Measurements from ENCODE around the gene NTMT2.
"Not testable (repeated sequence)": the region's sequence is repeated elsewhere in the genome, so short reads cannot be mapped to it uniquely, and the experiment has no call there.

NTMT2 gene

DNA sequence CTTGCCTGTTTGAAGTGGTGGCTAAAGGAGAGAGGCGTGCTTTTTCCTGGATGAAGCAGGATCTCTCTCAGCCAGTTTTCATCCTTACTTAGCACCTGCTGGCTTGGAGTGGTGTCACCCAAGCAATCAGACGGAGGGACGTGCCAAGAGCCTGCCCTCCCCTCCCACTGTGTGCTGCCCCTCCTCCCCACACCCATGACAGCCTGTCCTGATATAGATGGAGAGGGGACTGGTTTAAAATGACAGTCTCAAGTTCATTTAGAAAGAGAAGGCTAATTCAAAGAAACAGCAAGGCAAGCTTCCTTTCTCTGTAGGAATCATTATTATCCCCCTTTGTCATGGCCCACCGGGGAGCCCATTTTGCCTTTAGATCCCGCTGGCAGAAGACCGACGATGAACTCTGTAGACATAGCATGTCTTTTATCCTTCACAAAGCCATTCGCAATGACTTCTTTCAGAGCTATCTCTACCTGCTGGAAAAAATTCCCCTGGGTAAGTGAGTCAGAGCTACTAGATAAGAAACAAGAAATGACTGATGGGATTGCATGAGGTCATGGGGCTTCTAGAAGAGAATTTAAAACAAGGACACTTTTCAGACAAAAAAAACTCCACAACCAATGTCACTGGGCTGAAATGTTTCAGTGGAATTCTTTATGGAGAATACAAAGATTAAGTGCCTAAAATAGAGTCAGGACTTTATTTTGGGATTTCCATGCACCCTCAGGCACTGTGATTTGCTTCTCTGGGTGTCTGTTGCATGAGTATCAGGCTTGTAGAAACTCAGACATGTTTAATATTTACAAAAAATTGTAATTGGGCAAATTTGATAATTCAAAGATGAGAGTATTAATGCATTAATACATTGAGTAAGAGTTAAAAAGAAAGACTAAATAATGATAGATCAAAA, at the start of gene NTMT2:
TSS of gene NTMT2 (plus strand) at position 190 of the 907 bp plus-strand sequence. CDS start at position 339, 149 bp downstream.
- DNase-seq, result no peak

DNA sequence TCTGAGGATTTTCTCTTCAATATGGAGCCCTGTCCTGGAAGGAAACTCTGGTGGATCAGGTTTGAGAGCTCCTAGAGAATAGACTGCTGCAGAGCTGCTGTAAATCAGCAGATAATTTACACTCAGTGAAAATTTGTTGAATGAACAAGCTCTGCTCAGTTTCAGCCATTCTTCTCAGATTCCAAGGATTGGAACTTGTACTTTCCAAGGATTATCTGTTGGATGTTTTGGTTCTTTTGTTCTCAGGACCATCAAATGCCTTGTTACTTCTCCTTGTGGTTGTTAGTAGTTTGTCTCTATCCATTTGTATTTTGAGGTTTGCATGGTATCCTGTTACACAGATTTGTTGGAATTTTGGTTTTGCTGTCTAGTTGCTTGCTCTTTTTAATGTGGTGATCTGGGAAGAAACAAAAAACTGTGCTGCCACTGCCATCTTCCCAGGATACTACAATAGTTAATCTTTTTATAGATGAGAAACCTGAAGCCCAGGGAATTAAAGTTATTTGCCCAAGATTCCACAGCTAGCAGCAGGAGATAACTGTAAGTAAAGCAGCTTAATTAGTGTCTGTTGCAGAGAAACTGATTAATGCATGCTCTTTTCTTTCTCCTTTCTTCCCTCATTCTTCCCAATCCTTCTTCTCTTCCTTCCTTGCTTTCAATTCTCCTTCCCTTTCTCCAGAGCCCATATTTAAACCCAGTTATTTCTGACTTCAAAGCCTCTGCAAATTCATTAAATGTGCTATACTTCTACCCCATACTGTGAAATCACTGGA, 49.6 kb upstream of the NTMT2 start:
- no peak for DNase-seq

DNA sequence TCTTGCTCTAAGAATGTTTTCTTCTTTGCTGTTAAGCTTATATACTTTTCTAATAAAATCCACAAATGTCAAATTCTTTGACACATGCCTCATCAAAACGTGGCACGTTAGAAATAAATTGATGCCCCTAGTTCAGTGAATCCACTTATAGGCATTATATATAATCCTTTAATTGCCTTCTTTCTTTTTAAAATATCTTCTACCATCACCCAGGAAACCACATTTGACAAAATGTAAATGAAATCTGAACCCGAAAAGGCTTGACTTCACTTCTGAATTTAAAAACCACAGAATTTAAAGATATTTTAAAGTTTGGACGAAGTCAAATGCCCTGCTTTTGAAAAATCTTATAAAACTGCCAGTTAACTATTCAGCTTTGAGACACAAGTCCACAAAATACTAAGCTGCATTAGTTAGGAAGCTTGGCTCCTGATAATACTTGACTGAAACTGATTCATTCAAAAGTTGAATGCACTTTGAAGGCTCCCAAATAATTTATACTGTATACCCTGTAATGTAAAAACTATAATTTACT, 48.9 kb upstream of the NTMT2 start:
- DNase-seq, result no peak

DNA sequence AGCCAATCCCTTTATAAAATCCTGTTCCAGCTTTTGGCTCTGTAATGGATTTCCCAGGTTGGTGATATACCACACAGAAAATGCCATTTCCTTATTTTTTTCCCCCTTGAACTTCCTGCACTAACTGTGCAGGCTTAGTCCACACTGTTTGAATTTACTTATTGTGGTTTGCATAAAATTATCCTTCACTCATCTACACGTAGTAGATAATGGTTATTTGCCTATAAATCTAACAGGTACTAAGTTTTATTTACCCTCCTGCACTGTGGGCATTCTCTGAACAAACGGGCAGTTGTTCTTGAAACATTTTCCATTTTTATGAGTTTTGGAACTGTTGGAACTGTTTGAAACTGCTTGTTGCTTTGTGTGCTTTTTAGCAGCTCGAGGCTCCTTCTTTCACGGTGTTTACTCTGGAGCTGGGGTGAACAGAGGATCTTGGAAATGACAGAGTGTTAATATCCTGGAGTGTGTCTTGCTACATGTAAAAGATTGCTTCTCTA, 48.3 kb upstream of the NTMT2 start:
- no peak for DNase-seq

DNA sequence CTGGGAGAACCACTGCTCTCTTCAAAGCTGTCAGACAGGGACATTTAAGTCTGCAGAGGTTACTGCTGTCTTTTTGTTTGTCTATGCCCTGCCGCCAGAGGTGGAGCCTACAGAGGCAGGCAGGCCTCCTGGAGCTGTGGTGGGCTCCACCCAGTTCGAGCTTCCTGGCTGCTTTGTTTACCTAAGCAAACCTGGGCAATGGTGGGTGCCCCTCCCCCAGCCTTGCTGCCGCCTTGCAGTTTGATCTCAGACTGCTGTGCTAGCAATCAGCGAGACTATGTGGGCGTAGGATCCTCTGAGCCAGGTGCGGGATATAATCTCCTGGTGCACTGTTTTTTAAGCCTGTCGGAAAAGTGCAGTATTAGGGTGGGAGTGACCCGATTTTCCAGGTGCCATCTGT, 32.6 kb upstream of the NTMT2 start:
- not testable (repeated sequence) for DNase-seq

DNA sequence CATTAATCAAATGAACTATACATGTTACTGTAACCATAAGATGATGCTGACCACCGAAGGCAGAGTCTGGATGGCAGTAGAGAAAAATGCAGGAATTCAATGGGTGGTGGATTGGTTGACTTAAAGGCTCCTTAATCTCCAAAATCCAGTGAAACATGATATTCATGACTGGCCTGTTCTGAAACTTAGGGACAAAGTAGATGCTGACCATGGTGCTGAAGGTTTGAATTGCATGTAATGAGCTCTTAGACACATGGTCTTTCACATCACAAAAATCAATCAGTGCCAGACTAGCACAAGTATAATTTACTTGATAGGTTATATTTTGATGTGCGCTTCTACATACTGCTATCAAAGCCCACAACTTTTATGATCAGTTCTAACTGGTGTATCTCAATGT, 30.9 kb upstream of the NTMT2 start:
- DNase-seq, result no peak

DNA sequence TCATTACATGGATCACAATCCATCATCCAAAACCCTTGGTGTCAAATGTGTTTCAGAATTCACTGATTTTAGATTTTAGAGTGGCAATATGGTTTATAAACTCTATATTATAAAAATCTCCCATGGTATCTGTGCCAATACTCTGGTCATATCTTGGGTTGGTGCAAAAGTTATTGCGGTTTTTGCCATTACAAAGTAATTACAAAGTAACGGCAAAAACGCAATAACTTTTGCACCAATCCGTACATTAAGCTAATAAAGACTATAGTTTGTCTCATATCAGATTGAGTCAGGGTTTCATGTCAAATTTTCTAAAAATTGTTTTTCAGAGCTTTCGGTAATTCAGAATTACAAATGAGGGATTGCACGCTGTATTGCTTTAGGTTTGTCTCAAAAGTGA, 23.4 kb upstream of the NTMT2 start:
- DNase-seq, result no peak

DNA sequence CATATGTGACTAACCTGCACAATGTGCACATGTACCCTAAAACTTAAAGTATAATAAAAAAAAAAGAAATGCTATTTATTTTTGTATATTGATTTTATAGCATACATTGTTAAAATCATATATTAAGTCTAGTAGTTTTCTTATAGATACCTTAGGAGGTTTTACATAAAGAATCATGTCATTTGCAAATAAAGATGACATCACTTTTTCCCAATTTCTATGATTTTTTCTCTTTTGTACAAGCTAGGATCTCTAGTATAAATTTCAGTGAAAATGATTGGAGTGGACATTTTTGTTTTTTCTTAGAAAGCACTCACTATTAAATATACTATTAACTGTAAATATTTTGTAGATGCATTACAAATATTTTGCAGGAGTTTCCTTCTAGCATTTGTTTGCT, 20.5 kb upstream of the NTMT2 start:
- no peak for DNase-seq

DNA sequence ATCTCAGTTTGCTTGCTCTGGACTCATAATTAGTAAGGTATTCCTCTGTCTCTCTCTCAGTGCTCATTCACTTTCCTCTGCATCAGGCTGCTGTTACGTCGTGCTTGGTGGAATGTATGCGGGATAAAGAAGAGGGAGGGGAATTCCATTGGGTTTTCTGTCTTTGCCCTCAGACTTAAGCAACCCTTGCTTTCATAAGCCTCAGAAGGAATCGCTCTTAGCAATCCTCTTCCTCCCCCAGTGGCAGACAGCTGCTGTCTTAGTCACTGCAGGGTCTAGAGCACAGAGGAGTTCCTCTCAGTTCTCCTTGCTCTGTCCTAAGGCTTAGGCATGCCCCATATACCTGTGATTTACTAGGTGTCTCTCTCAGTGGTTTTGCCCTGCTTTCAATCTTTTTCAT, 19.1 kb upstream of the NTMT2 start:
- DNase-seq, result no peak

DNA sequence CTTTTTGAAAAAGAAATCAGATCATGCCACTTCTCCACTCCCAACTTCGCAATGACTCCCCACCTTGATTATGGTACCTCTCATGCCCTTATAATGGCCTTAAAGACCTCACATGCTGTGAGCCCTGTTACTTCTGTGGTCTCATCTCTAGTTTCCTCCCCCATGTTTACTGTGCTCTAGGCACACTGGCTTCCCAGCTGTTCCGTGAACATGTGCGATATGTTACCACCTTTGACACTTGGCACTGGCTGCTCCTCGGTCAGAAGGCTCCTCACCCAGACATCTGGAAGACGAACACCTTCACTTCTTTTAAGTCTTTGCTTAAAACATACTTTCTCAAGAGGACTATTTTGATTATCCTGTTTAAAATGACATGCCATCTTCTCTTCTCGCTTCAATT, 14.3 kb upstream of the NTMT2 start:
- no peak for DNase-seq

DNA sequence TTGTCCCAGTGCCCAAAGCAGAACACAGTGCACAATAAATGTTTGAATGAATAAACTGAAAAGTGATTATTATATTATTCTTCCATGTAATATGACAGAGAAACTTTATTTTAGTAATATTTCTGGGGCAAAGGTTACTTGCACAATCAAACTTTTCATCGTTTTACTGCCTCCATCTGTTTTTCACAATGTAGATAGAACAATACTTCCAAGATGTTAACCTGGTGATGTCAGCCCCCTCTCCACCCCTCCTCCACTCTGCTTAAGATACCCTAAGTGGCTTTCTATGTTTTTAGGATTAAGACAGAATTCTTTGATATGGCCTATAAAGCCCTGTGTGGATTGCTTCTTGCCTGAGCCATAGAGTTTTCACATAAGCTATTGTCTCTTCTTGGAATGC, 13.8 kb upstream of the NTMT2 start:
- no peak for DNase-seq

DNA sequence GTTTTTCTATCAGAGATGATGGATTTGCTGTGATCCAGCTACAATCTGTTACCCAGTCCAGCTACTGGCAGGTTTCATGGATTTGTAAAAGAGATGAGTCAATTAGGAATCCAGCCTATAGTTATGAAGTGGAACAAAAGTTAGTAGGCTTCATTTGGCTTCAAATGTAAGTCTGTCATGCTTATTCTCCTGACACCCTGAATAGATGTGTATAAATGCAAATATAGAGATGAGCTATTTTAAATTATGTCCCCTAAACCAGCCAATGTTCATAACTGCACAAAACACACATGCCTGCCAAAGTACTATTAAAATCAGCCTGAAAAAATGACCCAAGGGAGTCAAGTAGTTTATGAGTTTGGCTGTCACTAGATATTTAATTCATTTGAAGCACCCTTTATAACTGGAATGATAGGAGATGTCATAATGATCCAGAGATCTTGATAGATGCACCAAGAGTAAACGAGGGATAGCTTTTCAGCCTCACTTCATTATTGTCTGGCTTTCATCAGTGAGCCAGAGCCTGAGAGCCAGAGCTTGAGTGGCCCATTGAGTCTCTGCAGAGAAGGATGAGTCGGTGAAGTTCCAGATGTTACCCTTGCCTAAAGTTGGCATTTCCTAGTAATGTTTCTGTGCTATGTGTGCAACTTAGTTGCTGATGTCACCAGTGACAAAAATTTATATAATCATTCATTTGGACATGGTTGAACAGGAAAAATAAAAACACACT, 11.8 kb upstream of the NTMT2 start:
- no peak for DNase-seq

DNA sequence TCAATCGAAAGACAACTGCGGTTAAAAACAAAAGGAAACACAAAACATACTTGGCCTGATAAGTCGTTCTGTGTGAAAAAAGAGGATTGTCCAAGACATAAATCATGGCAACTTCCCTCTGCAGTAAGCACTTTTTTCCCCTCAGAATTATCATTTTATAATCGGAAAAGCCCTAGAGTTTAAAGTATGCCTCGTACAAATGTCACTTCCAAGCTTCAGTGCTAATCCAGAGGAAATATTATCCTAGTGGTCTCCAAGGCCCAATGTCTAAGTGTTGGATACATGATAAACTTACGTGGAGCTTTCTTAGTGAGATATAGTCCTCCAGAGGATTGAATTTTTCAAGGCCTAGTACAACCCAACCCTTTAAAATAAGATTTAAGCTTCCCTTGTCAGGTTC, 11.2 kb upstream of the NTMT2 start:
- DNase-seq, result no peak

DNA sequence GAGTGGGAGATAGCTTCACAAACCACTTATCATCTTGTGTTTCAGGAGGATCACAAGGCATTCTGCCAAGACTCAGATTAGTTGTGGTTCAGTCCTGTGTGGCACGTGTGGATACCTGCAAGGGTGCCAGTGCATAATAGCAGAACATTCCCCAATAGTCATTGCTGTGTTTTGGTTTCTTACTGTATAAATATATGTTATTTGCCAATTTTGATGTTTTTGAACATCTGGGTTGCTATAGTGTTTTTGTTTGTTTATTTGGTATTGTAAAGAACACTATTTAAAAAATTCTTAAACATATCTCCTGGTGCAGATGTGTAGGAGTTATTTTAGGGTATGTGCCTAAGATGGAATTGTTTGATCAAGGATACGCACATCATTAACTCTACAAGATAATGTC, 5.4 kb upstream of the NTMT2 start:
- DNase-seq, result no peak

DNA sequence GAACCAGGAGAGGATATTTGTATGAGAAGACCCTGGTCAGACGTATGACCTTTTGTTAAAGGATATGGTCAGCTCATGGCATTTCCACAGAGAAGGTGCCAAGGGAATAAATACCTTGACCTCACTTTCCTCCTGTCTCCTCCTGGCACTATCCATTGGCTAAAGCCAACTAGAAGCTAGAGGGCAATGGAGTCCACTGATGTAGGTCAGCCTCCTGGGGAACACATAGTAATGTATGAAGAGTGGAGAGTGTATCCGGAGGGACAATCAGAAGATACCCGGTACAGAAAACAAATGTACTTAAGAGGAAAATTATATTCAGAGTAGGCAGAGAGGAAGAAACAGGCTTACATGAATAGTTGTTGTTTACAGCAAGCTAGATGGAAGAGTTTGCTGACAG, 698 bp upstream of the NTMT2 start:
- DNase-seq, result no peak

DNA sequence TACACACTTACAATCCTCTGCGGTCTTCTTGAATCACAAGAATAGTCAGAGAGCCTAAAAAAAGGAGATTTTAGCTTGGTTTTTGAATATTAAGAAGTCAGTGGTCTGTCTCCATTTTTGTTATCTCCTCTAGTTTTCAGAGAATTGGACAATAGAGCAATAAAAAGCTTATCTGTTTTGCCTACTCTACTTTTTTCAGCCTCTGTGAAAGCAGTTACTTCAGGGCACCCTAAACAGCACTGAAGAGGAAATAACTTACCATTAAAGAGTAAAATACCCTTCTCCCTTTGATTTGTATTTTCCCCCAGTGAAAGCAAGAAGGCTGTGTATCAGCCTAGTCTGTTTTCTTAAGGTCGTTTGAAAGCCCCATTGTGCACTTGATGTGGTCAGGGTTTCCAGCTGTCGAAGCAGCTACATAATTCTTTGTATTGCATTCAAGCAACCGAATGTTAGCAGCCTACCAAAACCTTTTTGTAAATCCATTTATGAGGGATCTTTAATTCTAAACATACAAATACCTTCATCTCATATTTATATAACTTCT, 1.0 kb downstream of the NTMT2 start:
- DNase-seq, result no peak

DNA sequence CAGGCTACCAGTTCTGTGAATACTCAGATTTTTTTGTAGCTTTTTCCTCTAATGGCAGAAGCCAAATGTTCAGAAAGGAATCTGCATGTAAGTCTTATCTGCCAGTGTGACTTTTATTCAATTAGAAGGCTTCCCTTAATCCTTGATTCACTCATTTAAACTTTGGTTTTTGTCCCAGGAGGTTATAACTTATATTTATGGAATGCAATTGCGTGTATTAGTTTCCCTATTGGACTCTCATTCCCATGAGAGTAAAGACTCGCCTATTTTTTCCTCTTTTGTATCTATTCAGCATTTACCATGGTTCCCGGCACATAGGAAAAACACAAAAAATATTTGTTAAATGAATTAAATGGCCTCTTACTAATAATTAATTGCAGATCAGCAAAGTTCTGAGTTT, 3.5 kb downstream of the NTMT2 start:
- DNase-seq, result no peak

DNA sequence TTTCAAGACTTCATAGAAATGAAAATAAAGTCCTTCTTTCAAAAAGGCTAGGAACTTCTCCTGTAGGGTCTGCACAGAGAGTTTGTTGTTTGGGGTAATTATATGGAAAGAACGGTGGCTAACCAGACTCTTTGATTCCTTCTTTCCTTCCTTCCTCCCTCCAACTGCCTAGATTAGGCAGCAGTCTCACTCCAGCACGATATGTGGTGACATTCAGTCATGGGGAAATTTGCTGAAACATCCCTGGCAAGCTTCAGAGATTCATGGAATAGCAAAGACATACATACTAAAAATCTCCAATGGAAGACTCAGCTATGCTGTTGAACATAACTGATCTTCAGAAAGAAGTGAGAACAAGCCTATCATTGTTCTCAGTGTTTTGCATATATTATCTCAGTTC, 4.3 kb downstream of the NTMT2 start:
- DNase-seq, result no peak

DNA sequence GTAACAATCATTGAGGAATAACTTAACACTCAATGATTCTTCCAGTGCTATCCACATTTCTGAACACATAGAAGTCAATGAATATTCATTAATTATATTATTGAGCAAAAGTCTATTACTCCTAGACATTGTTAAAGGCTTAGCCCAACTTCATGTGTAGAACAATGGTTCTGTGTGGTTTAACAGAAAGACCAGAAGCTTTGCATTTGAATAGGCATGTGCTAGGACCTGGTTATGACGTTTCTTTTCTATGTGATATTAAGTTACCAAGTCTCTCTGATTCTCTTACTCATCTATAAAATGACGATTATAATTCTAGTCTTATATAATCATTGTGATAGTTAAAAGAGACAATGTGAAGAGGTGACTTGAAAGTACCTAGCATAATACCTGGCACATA, 5.2 kb downstream of the NTMT2 start:
- no peak for DNase-seq

DNA sequence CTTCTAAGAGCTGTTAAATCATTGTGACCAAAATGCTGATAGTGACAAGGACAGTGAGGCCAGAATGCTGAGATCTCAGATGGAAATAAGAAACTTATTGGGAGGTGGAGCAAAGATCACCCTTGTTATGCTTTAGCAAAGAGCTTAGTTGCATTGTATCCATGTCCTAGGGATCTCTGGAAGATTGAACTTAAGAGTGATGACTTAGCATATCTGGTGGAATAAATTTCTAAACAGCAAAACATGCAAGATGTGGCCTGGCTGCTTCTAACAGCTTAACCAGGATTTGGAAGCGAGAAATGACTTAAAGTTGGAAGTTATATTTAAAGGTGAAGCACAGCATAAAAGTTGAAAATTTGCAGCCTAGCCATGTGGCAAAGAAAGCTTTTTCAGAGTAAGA, 7.7 kb downstream of the NTMT2 start:
- no peak for DNase-seq

DNA sequence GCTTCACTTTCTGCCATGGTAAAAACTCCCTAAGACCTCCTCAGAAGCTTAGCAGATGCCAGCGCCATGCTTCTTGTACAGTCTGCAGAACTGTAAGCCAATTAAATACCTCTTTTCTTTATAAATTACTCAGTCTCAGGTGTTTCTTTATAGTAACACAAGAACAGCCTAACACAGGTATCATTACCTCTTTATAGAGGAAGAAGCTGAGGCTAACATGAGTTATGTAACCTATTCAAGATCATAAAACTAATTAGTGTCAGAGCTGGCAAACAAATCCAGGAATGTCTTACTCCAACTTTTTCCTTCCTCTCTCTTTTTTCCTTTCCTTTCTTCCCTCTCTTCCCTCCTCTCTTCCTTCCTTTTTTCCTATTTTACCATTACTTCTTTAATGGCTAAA, 9.3 kb downstream of the NTMT2 start:
- no peak for DNase-seq

DNA sequence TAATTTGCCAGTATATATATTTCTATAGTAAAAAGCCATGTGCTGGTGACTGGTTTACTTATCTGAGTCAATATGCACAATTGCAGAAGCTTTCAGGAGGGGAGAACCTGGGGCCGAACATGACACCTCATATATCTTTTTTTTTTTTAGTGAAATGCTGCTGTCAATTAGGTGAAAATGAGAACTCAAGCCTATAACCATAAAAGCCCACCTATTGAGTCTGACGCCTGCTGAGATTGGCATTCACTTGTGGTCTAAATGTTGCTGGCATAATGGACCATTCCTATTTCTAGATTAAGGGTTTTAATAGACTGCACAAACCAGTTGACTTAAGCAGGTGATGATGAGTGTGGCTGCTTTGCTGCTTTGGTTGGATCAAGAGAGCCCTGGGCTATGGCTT, 10.8 kb downstream of the NTMT2 start:
- DNase-seq, result no peak

DNA sequence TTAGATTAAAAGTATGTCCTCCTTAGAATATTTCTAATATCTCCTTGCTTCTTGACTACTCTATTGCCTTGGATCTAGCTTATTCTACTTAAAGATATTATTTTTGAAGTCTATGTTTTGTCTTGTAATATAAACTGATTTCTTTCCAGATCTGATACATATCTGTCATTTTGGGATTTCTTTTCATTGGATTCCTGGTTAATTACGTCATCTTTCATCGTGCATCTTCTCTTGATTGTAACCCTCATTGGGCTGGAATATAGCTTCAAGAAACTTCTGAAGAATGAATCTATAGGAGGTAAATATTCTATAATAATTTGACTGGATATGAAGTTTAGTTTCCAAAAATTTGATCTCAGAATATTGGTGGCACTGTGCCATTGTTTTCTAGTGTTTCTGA, 12.1 kb downstream of the NTMT2 start:
- DNase-seq, result no peak
